Endometrial microvascular endothelial cells (primary cell): ENCODE data around the gene IRF9. TPM values are rescaled to one million over a fixed set of nuclear protein-coding genes. Genes with fewer than 3 reads are reported as not detected.

Experiments
- in situ Hi-C: cut with HindIII; loops from 2 replicates; pipeline ENCODE4 v1.10.0; 2017; ENCODE audit warnings: low sequenced_read_pairs, low pct_unique_long_range_greater_than_20kb; ENCODE audit errors: inconsistent ontology term
- total RNA-seq: library from RNA; depleted of rRNA; stranded (reverse); fragments of >200 nt; gene quantifications from one replicate; pipeline ENCODE4 v1.2.3, GENCODE V29; 2015; ENCODE audit errors: inconsistent ontology term

The IRF9 gene
- total RNA-seq, 1 donor from 2014 or later: 45.2 TPM

GRCh38 chr14:24167469-24168114, 6.5 kb downstream of the IRF9 start:
- in situ Hi-C loops: no loop called here

DNA sequence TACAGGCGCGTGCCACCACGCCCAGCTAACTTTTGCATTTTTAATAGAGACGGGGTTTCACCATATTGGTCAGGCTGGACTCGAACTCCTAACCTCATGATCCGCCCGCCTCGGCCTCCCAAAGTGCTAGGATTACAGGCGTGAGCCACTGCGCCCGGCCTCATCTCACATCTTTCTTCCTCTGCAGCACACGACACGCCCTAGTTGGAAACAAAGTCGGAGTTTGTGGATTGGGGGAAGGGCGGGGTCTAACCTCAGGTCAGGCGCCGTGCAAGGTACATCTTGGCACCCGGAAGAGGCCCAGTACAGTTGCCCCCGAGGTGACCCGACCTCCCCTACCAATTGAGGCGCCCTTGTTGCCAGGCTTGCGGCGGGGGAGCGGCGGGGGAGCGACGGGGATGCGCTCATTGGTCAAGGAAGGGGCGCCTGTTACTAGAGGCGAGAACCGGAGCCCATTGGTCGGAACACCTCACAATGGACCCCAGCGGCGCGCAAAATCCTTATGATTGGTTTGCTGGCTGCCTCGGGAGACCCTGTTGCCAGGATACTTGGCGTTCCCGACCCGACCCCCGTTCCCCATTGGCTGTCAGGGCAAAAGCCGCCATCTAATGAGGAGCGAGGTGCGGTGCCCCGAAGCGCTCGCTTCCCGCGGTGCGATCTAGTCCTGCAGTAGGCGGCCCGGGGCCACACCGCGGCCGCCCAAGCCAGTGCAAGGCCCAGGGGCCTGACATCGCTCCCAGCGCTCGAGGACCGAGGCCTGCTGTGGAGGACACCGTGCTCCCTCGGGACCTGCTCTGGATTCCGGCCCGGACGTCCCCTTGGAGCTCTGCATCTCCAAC, 10.6 kb downstream of the IRF9 start, which contains the start of gene REC8:
TSS of gene REC8 (plus strand) at position 659 of the 839 bp plus-strand sequence. CDS start 473 bp downstream, outside the sequence.
- in situ Hi-C loops: no loop called here

DNA sequence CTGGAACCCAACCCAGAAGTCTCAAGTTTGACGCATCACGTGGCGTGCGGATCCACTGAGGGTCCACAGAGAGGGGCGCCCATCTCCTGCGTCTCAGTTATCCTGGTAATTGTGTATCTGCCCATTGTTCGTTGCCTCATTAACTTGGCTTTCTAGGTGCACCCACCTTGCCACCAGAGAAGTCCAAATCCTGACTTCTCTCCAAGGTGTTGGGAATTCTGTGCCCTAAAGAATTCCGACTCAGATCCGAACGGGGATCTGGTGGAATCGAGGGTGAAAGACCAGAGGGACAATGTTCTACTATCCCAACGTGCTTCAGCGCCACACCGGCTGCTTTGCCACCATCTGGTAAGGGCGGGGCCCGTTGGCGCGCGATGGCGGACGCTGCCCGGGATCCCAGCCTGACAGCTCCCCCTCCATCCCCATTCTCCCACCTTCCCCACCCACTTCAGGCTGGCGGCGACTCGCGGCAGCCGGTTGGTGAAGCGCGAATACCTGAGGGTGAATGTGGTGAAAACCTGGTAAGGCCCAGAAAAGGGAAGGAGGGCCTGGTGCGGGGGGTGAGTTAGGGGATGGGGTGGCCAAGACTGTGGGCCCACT, 11.3 kb downstream of the IRF9 start:
- in situ Hi-C loops: no loop called here

- in situ Hi-C loops: no loop called here
Observed at GRCh38 chr14:24172871-24173281, 11.8 kb downstream of the IRF9 start.

- in situ Hi-C loops: no loop called here
Observed at GRCh38 chr14:24176599-24176998, 15.5 kb downstream of the IRF9 start.

DNA sequence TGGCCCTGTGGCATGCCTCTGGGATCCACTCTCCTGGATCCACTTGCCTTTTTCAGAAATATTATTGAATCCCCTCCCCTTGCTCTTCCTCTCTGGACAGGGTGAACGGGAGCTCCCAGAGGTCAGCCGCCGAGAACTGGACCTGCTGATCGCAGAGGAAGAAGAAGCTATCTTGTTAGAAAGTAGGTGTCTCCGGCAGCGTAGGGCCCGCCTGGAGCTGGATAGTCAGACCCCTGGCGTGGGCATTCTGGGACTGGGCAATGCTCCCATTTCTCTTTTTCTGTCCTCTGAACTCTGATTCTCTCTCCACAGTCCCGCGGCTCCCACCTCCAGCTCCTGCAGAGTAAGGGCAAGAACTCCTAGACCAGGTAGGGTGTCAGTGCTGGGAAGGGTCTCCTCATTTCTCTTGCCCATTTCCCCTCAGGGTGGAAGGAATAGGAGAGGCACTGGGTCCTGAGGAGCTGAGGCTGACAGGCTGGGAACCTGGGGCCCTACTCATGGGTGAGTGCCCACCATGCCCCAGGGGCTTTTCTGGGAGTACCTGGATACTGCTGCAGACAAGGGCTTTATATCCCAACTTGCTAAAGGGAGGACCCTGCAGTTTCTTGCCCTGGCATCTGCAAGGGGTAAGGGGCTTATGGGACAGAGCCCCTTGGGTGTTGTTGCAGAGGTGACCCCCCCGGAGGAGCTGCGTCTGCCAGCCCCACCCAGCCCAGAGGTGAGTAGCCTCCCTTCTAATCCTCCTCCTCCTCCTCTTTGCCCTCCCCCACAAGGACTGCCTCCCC, 16.2 kb downstream of the IRF9 start:
- in situ Hi-C loops: no loop called here

DNA sequence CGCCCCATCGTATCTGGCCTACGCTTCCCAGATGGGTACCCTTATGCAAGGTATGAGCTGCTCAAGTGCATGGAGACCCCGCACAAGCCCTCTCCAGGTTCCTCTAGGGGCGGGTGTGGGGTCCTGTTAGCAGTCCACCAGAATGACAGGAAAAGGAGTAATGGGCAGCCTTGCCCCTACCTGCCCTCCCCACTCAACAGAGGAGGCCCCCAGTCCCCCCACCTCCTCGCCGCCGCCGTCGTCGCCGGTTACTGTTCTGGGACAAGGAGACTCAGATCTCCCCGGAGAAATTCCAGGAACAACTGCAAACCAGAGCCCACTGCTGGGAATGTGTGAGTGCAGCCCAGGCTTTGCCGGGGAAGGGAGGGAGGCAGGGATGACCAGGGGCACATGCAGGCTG, 16.8 kb downstream of the IRF9 start:
- in situ Hi-C loops: no loop called here

DNA sequence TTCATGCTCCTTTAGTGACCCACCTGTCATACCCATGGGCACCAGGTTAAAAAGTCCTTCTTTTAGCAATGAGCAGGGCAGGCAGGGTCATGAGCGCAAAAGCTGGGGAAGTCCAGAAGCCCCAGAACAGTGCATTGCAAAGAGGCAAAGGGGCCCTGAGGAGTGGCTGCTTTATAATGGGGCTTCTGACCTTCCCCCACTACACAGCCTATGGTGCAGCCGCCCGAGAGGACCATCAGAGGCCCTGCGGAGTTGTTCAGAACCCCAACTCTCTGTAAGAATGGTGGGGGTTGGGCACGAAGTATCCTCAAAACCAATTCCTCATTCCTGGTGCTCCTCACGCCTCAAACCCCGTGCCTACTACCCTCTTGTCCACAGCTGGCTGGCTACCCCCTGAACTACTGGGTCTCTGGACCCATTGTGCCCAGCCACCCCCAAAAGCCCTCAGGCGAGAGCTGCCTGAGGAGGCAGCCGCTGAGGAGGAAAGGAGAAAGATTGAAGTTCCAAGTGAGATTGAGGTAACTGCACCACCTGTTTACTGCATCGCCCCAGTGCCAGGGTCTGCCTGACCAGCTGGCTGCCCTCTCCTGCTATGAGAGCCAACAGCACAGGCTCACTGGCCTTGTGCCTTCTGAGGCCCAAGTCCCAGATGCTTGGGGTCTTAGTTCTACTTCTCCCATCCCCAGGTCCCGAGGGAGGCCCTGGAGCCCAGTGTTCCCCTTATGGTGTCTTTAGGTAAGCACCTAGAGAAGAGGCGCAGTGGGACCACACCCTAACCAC, 17.5 kb downstream of the IRF9 start:
- in situ Hi-C loops: no loop called here

DNA sequence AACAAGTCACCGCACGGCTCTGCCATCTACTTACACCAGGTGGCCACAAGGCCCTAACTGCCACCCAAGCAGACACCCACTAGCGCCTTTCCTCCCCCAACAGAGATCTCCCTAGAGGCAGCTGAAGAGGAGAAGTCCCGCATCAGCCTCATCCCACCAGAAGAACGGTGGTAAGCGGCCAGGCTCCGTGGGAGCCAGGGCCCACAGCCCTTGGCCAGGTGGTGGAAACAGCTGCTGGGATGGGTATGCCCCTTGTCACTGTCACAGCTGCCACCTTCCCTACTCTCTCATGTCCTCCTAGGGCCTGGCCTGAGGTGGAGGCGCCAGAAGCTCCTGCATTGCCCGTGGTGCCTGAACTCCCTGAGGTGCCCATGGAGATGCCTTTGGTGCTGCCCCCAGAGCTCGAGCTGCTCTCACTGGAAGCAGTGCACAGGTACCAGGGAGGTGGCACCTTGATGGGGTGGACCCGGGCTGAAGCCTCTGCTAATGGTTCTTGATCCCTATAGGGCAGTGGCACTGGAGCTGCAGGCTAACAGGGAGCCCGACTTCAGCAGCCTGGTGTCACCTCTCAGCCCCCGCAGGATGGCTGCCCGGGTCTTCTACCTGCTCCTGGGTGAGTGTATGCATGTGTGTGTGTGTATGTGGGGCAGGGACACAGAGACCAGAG, 18.4 kb downstream of the IRF9 start:
- in situ Hi-C loops: no loop called here

DNA sequence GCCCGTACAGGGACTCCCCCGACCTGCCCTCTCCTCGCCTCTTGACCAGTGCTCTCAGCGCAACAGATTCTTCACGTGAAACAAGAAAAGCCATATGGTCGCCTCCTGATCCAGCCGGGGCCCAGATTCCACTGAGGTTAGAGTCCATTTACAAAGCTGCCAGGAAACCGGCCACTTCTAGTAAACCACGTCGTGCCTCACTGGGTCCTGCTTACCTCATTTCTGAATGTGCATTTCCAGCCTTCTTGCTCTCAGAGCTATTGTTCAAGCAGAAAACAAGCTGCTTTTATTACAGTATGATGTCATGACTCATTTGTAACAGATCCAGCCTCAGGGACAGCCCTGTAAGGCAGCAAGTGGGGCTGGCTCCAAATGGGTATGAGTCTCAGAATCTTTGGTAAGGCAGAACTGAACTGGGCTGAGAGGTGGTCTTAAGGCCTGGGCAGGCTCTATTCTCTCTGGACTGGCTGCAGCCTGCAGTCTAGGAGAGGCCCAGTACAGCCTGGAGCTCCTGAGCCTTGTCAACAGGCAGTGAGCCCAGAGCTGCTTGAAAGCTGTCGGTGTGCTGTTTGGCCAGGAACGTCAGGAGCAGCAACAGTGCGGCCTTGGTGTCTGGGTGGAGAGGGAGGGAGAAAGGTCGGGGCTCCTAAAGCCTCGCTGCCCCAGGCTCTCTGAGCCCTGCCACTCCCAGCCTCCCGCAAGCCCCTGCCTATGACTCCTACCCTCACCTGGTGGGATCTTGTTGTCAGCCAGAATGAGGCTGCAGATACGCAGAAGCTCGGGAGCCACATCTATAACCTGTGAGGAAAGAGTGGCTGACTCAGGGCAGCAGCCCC, 19.1 kb downstream of the IRF9 start:
- in situ Hi-C loops: no loop called here

DNA sequence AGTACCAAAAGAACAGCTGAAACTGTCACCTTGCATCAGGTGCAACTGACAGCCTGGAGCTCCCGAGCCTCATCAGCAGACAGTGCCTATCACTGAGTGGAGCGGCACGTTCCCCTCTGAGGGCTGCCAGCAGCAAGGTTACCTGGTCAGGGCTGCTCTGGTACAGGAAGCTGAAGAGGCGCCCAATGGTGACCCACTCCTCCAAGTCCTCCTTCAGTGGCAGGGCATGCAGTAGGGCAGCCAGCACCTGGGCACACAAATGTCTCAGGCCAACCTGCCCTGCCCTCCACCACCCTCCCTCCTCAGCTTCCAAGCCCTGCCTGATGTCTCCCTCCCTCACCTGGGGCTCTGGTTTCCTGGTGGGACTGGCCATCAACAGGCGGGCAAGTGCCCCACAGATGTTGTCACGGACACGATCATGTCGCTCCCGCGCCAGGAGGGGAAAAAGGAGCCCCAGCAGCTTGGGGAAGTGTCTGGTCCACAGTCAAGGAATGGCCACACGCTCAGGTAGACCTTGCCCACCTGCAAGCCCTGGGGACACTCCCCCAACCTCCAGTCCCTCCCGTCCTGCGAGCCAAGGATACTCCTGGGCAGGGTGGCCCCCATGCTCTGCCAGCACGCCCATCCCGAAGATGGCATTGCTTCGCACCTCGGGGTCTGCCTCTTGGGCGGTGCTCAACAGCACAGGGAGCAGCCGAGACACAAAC, 20.5 kb downstream of the IRF9 start:
- in situ Hi-C loops: no loop called here

GRCh38 chr14:24182110-24182882, 21.2 kb downstream of the IRF9 start:
- in situ Hi-C loops: no loop called here

DNA sequence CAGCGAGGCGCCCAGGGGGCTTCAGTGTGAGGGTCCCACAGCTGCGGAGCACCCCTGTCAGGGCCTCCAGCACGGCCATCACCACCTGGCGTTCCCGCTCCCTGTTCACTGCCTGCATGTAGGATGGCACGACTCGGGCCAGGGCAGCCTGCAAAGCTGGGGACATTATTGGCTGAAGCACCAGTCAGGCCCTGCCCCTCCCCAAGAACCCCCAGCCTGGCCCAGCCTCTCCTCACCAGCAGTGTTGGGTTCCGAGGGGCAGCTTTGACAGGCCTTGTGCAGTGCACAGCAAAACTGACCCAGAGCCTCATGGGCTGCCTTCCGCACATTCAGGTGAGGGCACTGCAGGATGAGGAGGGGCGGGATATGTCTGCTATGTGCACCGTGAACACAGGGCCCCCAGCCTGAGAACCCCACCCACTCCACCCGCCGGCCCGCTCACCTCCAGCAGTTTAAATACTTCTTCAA, 22.0 kb downstream of the IRF9 start:
- in situ Hi-C loops: no loop called here

- in situ Hi-C loops: no loop called here
Observed at GRCh38 chr14:24184104-24184970, 23.3 kb downstream of the IRF9 start.

- in situ Hi-C loops: no loop called here
Observed at GRCh38 chr14:24185026-24185425, 24.0 kb downstream of the IRF9 start.
